ENCODE measurements around the gene SLC19A1. TPM values are rescaled to one million over a fixed set of nuclear protein-coding genes. Genes with fewer than 3 reads are reported as not detected.

Gene SLC19A1
- polyA plus RNA-seq, 3 donors: 25.0 to 53.0 (median 39.9) TPM

- Histone ChIP-seq H3K4me3 (replicated peaks in 1 of 3; ENCODE audit: low read depth in 2 of 3, low read length in 3 of 3) (no peak overlapping the region), H3K79me2 (ENCODE audit: insufficient read depth, low read length) (no peaks in the 10 kb centered on the region), H3K9me3 (replicated peaks in 1 of 2; ENCODE audit: control insufficient read depth in 1 of 2, insufficient read depth in 1 of 2, low read length in 2 of 2) (peaks cover 31 to 33% of the 10 kb centered on the region in 2 donors), H3K36me3 (replicated peaks in 1 of 2; ENCODE audit: control insufficient read depth in 1 of 2, insufficient read depth in 2 of 2, low read length in 2 of 2) (no peaks in the 10 kb centered on the region), H3K27ac (ENCODE audit: low read depth in 1 of 2, low read length in 2 of 2) (no peak overlapping the region), H2AFZ (ENCODE audit: insufficient read depth, low read depth, low read length, poor library complexity, severe bottlenecking) (no peak overlapping the region), H4K20me1 (ENCODE audit: insufficient read depth, low read length) (no peaks in the 10 kb centered on the region), H3K4me1 (ENCODE audit: control insufficient read depth in 1 of 2, insufficient read depth in 2 of 2, low read length in 2 of 2) (peaks cover 4 to 6% of the 10 kb centered on the region in 2 donors), H3K9ac (ENCODE audit: insufficient read depth, low read length, poor library complexity, severe bottlenecking) (no peak overlapping the region), H3K4me2 (replicated peaks; ENCODE audit: extremely low read depth, low read length, poor library complexity, severe bottlenecking) (no peak overlapping the region), H3K27me3 (ENCODE audit: control insufficient read depth in 2 of 2, insufficient read depth in 2 of 2, low read length in 2 of 2) (peaks cover 16 to 25% of the 10 kb centered on the region in 2 donors)
- Mint-ChIP-seq H3K27me3 (ENCODE audit: low read depth in 3 of 3) (peaks cover 16 to 34% (median 25%) of the 10 kb centered on the region in 3 donors), H3K9me3 (peaks cover 23 to 56% (median 44%) of the 10 kb centered on the region in 7 donors), H3K36me3 (no peaks in the 10 kb centered on the region), H3K27ac (no peak overlapping the region), H3K4me3 (no peak overlapping the region), H3K4me1 (peaks cover 2% of the 10 kb centered on the region)
- TF ChIP-seq CTCF (IDR thresholded peaks at IDR 0.05): no peak
- intact Hi-C loops (cut with micrococcal nuclease): no loop called here
- no peak for DNase-seq
- 100% methylated on average over 3 of the region's 4 CpGs for WGBS (ENCODE audit: insufficient coverage)
Measured at GRCh38 chr21:45584786-45585185, 42.5 kb upstream of the SLC19A1 start.

DNA sequence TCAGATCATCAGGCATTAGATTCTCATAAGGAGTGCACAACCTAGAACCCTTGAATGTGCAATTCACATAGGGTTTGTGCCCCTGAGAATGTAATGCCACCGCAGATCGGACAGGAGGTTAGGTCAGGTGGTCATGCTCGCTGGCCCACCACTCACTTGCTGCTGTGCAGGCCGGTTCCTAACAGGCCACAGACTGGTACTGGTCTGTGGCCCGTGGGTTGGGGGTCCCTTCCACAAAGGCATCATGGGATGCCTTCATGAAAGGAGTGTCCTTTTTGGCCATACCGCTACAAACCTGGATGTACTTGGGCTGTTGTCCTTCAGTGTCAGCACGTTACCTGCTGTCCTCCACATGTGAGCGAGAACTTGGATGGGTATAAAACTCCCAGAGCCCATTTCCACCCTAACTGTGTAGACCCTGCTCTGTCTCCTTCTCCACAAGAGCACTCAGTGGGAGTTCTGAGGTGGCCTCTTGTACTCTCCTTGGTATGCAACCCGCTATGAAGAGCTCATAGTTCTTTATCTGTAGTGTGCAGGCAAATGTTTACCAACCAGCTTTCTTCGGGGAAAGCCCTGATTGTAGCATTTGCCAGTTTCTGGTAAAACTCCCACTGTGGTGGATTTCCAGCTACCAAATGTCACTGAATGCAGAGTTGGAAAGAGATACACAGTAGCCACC lies 41.7 kb upstream of the SLC19A1 start:
- Mint-ChIP-seq H3K4me1 (no peaks in the 10 kb centered on the region), H3K27me3 (ENCODE audit: low read depth in 3 of 3) (peaks cover 8 to 26% (median 17%) of the 10 kb centered on the region in 3 donors), H3K27ac (no peak overlapping the region), H3K9me3 (peaks cover 23 to 56% (median 44%) of the 10 kb centered on the region in 7 donors), H3K36me3 (no peaks in the 10 kb centered on the region), H3K4me3 (no peak overlapping the region)
- DNase-seq: no peak
- 87% methylated on average over 9 of the region's 10 CpGs for WGBS (ENCODE audit: insufficient coverage)
- Histone ChIP-seq H3K4me2 (replicated peaks; ENCODE audit: extremely low read depth, low read length, poor library complexity, severe bottlenecking) (no peak overlapping the region), H4K20me1 (ENCODE audit: insufficient read depth, low read length) (no peaks in the 10 kb centered on the region), H3K27ac (ENCODE audit: low read depth in 1 of 2, low read length in 2 of 2) (no peak overlapping the region), H3K79me2 (ENCODE audit: insufficient read depth, low read length) (no peaks in the 10 kb centered on the region), H3K4me3 (replicated peaks in 1 of 3; ENCODE audit: low read depth in 2 of 3, low read length in 3 of 3) (no peak overlapping the region), H2AFZ (ENCODE audit: insufficient read depth, low read depth, low read length, poor library complexity, severe bottlenecking) (no peak overlapping the region), H3K36me3 (replicated peaks in 1 of 2; ENCODE audit: control insufficient read depth in 1 of 2, insufficient read depth in 2 of 2, low read length in 2 of 2) (no peaks in the 10 kb centered on the region), H3K9ac (ENCODE audit: insufficient read depth, low read length, poor library complexity, severe bottlenecking) (no peak overlapping the region), H3K9me3 (replicated peaks in 1 of 2; ENCODE audit: control insufficient read depth in 1 of 2, insufficient read depth in 1 of 2, low read length in 2 of 2) (peaks cover 30 to 31% of the 10 kb centered on the region in 2 donors), H3K4me1 (ENCODE audit: control insufficient read depth in 1 of 2, insufficient read depth in 2 of 2, low read length in 2 of 2) (no peaks in the 10 kb centered on the region), H3K27me3 (ENCODE audit: control insufficient read depth in 2 of 2, insufficient read depth in 2 of 2, low read length in 2 of 2) (peaks cover 13 to 16% of the 10 kb centered on the region in 2 donors)
- intact Hi-C loops (cut with micrococcal nuclease): no loop called here
- TF ChIP-seq CTCF (IDR thresholded peaks at IDR 0.05): no peak
